HG03469 (cell line): ENCODE results near the gene PRRT1B.

ENCODE experiments used
- ATAC-seq: cut with Tn5 transposase; IDR thresholded peaks from one replicate; pipeline ENCODE4 v1.9.1; 2021; ENCODE audit warnings: mild to moderate bottlenecking, moderate library complexity, moderate number of reproducible peaks; ENCODE audit not compliant: unreplicated experiment

The PRRT1B gene

GRCh38 chr9:131594906-131595665 is 49.8 kb downstream of the PRRT1B start:
- no peak for ATAC-seq

- ATAC-seq, result no peak
Measured at GRCh38 chr9:131595696-131596429, 50.5 kb downstream of the PRRT1B start.

- ATAC-seq, result no peak
Measured at GRCh38 chr9:131596430-131596743, 51.1 kb downstream of the PRRT1B start.

- ATAC-seq, result no peak
Measured at GRCh38 chr9:131597246-131597645, 51.9 kb downstream of the PRRT1B start.

GRCh38 chr9:131598121-131598520 is 52.8 kb downstream of the PRRT1B start:
- no peak for ATAC-seq

- ATAC-seq, result no peak
Measured at GRCh38 chr9:131601683-131602181, 56.4 kb downstream of the PRRT1B start.

- no peak for ATAC-seq
Measured at GRCh38 chr9:131603199-131603598, 57.9 kb downstream of the PRRT1B start.

GRCh38 chr9:131603711-131604439 is 58.6 kb downstream of the PRRT1B start:
- no peak for ATAC-seq

GRCh38 chr9:131605770-131606590 is 60.7 kb downstream of the PRRT1B start:
- ATAC-seq, result no peak

- no peak for ATAC-seq
Measured at GRCh38 chr9:131606896-131607567, 61.7 kb downstream of the PRRT1B start.

GRCh38 chr9:131607591-131607990 is 62.3 kb downstream of the PRRT1B start:
- no peak for ATAC-seq

- ATAC-seq, result no peak
Measured at GRCh38 chr9:131608493-131609037, 63.2 kb downstream of the PRRT1B start.
